AG08395 (cell line): ENCODE data around the gene ABCD2.
"Not testable (repeated sequence)": the region's sequence is repeated elsewhere in the genome, so short reads cannot be mapped to it uniquely, and the experiment has no call there.

Experiments
- DNase-seq: peaks from one replicate; pipeline ENCODE4 v3.0.0; 2012; ENCODE audit warnings: mixed read lengths, low spot score

Gene ABCD2

DNA sequence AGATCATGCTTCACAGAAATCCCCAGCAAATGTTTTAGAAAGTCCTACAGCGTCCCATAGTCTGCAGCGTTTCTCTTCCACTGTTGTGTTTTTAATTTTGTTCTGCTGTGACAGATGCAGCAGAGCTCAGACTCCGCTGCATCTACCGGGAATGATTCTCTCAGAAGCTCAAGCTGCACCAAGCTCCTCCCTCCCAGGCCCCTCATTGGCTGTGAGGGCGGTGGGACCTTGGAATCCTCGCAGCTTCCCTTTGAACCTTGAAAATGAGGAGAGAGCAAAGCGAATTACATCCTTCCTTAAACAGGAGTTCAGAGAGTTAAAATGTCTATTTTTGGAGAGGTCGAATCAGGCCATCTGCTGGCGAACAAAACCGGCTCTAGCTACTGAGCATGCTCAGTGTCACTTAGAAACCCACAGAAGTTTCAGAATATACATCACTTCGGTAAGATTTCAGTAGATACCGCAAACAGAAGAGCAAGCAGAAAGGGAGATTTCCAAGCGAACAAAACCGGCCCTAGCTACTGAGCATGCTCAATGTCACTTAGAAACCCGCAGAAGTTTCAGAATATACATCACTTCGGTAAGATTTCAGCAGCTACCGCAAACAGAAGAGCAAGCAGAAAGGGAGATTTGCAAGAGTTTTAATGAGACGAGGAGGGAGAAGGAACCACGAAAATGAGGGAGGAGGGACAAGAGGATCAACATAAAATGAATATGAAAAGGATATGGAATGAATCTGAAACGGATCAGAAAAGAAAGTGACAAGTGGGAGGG, at the start of gene ABCD2:
Gene ABCD2 (minus strand): TSS at position 144 of the 774 bp plus-strand sequence. CDS start 188 bp downstream, outside the sequence.
- peak; percentile 70 for DNase-seq

DNA sequence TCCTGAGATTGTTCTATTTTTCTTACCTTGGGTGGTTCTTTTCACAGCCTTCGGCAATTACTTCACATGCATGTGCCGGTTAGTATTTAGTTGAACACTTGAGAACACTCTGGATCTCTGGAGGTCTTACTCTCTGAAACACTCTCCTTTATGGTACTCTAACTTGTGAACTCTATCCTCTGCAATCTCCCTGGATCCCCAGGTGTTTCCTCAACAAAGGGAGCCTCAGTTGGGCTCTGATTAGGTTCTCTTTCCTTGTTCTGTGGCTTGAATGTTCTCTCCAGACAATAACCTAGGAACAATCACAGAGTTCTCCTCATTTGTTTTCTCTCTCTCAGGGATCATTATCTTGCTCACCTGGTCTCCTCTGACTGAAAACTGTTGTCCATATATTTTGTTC, 40.5 kb upstream of the ABCD2 start:
- no peak for DNase-seq

DNA sequence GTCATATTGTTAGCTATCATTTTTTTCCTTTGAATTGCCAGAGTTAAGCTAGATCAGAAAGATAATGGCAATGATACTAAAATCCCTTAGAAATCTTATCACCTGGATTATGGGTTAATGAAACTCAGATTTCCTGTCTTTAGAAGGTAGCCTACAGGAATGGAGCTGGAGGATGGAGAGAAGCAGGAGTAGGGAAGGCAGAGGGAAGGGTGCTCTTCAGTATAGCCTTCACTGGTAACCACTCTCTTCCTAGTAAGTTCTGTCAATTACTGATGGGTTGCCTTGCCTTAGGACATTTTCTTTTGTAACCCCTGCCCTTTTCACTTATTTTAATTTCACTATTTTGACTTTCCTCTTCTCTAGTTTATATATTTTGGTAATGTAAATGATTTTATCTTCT, 27.8 kb upstream of the ABCD2 start:
- no peak for DNase-seq

DNA sequence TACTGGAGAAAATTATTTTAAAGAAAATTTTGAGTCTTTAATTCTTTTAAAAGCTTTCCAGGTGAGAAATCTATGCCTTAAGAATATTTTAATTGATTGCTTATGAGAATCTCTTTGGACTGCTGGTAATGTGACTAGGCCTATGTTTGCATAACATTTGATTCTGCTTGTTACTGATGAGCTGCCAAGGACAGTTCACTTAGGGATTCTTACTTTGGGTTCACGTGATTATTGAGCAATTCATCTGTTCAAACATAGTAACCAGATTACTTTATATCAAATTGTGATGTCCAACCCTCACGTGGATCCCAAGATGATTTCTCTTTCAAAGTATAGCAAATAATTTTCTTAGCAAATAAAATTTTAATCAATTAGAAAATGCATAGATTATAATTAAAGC, 27.4 kb upstream of the ABCD2 start:
- DNase-seq = no peak

DNA sequence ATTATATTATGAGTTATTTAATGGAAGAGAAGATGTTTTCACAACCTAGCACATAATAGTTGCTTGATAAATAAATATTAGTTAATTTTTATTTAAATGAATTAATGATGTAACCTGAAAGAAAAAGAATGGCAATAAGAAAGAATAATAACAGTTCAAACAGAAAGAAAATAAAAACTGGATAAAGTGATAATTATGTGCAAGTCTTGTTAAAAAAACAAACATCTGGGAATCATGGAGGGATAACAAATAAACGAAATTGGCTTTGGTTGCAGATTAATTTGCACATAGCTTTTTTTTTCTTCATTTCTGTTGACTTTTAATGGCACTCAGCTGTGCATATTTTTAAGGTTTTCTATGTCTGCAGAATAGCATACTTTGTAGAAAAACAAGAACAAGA, 23.4 kb upstream of the ABCD2 start:
- DNase-seq = no peak

DNA sequence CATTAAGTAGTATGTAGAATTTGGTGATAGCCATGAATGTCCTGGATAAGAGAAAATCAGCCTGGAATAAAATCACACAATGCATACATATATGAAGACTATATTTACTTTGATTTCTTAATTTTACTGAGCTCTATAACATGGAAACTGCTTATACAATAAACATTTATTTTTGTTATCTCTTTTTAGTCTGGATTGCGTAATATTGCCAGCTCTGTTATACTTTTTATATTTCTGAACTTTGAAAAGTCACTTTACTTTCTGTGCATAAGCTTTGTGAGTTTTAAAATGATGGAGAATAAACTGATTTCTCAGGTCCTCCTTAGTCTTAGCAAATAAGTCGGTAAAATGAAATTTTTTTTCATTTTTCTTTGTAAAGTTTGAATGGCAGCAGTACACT, 19.2 kb upstream of the ABCD2 start:
- no peak for DNase-seq

DNA sequence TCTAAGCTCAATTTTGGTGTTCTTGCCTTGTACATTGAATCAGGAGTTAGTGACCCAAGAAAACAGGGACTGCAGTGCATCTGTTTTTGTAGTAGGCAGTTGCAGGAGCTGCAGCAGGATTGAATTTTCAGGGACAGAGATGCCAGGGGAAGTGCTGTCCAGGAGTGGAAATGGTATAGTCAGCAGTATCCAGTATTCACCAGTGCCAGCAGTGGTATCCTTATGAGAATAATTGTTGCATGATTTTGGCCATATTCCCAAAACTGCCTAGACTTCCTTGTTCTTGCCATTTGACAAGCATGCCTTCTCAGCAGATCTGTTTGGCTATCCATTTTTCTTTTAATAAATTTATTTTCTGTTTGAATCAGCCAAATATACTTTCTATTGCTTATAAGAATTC, 18.6 kb upstream of the ABCD2 start:
- no peak for DNase-seq

DNA sequence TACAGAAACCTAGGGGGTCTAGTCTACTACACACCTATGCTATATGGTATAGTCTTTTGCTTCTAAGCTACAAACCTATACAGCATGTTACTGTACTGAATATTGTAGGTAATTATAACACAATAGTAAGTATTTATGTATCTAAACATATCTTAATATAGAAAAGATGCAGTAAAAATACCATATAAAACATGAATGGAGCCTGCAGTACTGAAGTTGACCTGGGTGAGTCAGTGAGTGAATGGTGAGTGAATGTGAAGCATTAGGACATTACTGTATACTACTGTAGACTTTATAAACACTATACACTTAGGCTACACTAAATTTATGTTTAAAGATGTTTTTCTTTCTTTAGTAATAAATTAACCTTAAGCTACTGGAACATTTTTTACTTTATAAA, 13.1 kb upstream of the ABCD2 start:
- DNase-seq = no peak

DNA sequence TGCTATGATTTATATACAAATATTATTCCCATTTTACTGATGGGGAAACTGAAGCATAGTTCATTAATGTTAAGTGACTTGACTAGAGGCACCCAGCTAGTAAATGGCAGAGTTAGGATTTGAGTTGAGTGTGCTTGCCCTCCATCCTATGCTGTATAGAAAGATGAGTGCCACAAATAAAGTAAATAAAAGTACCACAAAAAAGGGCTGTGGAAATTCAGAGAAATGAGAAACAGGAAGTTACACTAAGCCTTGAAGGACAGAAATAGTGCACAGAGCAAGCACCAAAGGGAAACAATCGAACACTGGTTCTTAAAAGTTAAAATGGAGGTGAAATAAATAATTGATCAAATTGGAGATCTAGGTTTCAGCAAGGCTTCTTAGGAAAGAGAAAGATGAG, 9.2 kb upstream of the ABCD2 start:
- no peak for DNase-seq

DNA sequence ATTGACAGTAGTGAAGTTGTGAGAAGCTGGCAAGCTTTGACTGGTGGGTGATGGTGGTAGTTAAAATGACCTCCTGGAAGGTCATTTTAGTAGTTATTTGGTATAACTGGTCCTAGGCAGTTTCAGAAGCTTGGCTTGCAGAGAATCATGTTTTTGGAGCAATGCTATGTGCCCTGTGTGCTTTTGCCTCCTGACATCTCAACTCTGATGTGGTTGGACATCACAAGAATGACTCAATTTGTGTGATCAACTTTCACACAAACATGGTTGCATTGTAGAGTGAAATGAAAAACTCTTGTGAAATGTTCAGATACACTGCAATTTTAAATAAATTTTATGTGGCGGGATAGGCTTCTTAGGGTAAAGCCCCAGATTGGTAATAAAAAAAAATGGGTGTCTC, 8.3 kb upstream of the ABCD2 start:
- DNase-seq = no peak

DNA sequence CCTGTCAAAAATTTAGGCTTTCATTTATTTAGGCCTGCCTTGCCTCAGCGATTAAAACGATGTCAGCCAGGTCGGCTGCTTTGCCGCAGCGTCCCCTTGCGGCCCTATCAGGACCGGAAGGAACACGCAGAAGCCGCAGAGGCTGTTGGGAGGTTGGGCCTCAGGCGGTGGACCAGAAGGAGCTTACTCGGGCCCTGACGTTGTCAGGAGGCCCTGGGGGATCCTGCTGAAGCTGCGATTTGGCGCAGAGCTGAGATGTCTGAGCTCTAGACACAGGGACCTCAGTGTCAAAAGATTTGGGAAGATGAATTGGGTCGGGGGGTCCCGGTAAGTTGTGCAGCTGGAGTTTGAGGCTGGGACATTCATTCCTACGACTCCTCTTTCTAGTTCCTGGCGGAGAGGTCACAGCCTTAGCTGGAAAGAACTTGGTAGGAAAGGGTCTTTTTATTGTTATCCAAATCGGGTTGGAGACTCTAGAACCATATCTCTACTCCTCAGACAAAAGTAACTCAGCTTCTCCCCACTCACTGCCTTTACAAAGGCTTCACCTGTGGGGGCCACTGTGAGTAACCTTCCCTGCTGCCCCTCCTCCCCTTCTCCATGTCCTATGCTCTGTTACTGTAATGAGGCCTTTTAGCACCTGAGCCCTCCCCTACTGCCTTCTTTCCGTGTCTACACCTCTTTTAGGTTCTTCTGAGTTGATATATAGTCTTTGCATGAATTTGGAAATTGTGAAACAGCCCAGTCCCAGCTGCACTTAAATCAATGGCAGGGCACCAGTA, 6.6 kb upstream of the ABCD2 start:
- no peak for DNase-seq

DNA sequence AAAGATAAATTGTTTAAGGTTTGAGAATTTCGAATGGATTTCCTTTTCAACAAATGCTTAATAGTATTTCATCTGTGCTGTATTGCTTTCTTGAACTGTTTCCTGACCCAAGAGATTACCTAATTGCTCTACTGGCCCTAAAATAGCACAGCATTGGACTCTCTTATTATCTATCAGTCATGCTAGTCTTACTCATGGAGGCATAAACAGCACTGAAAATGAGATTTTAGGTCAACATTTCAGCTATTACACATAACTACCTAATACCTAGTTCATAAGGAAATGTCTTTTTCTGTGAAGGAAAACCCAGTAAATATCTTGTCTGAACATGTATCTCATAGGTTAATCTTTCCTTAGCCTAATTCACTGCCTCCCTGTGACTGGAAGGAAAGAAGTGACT, 4.3 kb upstream of the ABCD2 start:
- no peak for DNase-seq

DNA sequence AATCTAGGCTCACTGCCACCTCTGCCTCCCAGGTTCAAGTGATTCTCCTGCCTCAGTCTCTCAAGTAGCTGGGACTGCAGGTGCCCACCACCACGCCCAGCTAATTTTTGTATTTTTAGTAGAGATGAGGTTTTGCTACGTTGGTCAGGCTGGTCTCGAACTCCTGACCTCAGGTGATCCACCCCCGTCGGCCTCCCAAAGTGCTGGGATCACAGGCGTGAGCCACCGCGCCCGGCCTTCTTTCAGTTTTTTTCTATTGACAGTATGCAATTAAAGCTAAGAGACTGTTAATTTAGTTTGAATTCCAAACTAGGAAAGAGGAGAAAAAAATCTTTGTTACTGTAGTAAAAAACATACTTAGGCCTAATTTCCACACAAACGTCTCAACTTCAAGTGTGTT, 3.6 kb upstream of the ABCD2 start:
- DNase-seq = not testable (repeated sequence)

DNA sequence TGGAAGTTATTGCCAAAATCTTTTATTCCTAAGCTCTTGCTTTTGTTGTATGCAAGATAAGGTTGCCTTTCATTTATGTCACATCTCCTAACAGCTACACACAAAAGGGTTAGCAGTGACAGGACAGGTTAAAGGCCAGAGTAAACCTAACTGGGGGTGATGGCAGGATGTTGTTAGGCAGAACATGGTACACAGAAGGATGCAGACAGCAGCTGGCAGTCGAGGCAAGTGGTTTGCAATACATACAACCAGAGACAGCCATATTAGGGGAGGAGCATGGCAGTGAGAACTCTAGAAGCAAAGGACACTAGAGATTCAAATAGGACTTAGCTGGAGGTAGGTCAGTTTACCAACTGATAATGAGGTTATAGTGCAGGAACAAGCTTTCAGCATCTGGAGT, 2.7 kb upstream of the ABCD2 start:
- no peak for DNase-seq

DNA sequence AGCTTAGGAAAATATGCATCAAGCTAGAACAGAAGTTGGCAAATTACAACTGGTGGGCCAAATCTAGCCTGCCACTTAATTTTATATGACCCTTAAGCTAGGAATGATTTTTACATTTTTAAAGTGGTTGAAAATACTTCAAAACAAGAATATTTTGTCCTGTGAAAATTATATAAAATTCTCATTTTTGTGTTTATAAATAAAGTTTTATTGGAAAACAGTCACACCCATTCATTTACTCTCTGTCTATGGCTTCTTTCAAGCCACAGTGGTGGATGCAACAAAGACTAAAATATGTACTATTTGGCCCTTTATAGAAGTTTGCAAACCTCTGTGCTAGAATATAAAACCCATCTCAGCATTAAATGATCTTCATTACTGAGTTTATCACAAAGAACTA, 2.1 kb upstream of the ABCD2 start:
- DNase-seq = no peak

DNA sequence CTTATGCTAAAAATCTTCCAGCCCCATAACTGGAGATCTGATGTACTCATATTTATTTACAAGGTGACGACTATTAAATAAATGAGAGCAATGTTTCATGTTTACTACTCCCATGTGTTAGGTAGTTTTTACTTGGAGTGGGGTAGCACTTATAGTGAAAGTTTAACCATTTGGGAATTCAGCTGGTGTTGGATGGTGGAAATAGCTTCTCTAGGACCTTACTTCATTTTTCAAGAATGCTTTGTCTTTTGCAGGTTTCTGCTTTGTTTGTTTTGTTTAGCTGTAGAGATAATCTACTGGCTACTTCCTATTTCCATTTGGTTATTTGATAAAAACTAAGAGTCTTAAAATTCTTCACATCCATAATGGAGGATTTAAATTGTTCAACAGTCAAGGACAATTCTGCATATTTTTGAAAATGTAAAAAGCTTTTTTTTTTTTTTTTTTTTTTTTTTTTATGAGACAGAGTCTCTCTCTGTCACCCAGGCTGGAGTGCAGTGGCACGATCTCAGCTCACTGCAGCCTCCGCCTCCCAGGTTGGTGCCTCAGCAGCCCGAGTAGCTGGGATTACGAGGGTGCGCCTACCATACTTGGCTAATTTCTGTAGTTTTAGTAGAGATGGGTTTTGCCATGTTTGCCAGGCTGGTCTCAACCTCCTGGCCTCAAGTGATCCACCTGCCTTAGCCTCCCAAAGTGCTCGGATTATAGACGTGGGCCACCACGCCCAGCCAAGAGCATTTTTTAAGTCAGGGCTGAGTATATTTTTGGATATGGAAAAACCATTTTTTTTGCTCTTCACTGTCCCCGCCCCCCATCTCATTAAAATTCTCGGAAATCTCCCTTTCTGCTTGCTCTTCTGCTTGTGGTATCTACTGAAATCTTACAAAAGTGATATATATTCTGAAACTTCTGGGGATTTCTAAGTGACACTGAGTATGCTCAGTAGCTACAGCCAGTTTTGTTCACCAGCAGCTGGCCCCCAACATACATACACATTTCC, 1.4 kb upstream of the ABCD2 start:
- DNase-seq = no peak

DNA sequence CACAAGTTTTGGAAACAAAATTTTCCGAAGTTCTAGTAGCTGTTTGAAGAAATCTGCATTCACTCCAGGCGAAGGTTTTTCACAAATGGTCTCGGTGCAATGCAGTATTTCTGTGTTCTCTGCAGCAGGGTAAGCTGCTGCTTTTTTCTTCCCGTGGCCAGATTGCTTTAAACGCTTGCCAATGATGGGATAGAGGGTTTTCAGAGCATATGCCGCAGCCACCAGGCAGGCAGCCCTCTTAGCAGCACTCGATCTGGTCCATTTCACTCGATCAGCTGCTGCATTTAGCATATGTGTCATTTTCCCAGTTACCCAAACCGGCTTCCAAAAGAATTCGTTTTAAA, 315 bp downstream of the ABCD2 start:
- DNase-seq = no peak

DNA sequence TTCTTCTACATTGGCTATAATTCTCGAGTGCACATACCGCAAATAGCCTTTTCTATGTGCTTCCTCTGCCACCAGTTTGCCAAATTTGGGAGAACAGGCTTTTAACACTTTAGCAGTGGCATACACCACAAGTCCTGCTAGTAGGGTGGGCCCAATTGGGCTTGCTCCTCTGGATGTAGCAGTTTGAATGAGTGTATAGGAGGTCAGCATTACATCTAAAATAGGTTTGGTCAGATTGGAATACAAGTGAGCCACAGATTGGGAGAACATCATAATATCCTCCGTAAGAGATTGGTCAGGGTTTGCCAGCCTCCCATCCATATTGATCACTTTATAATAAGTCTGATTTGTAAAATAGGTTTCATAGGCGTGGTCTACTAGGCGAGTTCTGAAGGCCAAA, 902 bp downstream of the ABCD2 start:
- DNase-seq = no peak

DNA sequence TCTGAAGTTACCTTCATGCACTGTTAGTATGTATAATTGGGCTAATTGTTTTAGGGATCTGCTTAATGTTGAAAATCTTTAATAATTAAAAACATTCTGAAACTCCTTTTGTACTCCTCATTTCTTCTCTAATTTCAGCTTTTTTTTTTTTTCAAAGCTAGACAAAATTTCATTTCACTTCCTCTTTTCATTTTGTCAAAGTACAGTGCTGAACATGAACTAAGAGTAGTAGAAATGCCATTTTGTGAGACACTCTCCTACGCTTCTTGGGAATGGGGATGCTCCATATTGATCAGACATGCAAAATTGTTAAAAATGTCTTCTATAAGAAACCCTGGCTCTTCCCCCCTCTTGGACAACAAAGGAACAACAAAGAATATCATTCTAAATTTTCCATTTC, 1.7 kb downstream of the ABCD2 start:
- no peak for DNase-seq

DNA sequence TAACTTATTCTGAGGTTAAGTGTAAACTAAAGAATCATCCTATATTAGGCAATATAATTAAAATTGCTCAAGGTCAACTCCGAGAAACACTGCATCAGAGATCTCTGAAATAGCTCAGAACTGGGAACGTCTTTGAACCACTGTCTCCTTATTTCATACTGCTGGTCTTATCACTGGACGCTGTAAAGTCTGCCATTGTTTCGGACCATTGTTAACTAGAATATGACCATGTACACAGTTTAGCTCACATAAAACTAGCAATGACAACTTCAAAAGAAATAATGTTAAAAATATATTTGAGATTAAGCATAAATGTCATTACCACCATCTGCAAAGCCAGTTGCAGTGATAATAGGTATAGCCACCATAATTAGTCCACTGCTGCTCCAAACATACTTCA, 2.9 kb downstream of the ABCD2 start:
- DNase-seq = no peak

DNA sequence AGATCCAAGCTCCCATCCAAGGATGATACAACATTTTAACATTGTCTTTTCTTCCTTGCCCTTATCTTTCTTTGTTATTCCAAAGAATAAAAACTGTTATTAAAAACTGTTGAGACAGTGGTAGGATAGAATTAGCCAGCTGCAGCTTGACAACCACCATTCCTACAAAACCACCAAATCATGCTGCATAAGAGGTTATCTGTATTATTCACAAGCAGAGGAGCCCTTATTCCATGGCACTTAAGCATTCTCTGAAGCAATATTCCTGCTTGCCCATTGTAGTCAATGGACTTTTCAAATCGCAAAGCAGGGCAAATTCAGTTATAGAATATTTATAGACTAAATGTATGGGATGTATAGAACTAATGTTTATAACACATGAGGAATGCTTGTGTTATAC, 3.4 kb downstream of the ABCD2 start:
- no peak for DNase-seq

DNA sequence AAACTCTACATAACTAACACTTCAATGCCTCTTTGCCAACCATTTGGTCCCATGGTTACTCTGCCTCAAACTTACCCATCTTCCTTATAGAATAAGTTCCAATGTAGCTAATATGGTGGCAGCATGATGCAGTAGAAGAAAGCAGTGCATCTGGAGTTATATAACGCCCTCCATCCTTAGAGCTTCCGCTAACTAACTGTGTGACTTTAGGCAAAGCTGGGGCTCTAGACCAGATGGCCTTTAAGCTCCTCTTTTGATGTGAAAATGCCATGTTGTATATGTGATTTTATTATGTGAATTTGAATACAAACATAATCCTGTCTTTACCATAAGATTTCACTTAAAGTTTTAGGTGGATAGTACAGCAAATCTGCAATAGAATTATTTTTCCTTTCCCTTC, 6.1 kb downstream of the ABCD2 start:
- no peak for DNase-seq

DNA sequence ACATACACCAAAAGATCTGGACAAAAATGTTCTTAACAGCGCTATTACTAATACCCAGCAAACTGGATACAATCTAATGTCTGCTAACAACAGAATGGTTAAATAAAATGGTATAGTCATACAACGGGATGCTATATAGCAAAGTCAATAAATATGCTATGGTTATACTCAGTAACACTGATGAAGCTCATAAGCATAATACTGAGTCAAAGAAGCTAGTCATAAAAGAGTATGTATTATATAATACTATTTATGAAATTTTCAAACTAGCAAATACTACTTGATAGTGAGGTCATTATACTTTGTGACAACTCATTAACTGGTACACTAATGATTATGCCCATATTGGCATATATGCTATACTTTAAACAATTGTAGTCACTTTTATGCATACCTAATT, 7.4 kb downstream of the ABCD2 start:
- DNase-seq = no peak
